Esophagus muscularis mucosa (tissue), 4 donors: ENCODE results near the gene TMEM255B.

Experiments
- EP300 ChIP-seq: sonication (generic); formaldehyde crosslinking; IDR thresholded peaks from one replicate; pipeline ENCODE4 v1.6.1; 2017; ENCODE audit warnings: antibody characterized with exemption
- POLR2AphosphoS5 ChIP-seq, 2 donors: sonication (generic); formaldehyde crosslinking; IDR thresholded peaks; one replicate each; pipeline ENCODE4 v1.6.1; 2017; ENCODE audit warnings: antibody characterized with exemption in 2 of 2
- TF ChIP-seq, protein P1 (sequence below), 3 experiments: fragments of 200-600 bp in 2 of 3; fragments of 450-650 bp in 1 of 3; sonication (generic) in 2 of 3; IDR thresholded peaks; one replicate each; pipeline ENCODE4 v1.5.1; 2017 to 2019; ENCODE audit warnings: antibody characterized with exemption in 3 of 3, mild to moderate bottlenecking in 2 of 3, moderate library complexity in 1 of 3

DNA sequence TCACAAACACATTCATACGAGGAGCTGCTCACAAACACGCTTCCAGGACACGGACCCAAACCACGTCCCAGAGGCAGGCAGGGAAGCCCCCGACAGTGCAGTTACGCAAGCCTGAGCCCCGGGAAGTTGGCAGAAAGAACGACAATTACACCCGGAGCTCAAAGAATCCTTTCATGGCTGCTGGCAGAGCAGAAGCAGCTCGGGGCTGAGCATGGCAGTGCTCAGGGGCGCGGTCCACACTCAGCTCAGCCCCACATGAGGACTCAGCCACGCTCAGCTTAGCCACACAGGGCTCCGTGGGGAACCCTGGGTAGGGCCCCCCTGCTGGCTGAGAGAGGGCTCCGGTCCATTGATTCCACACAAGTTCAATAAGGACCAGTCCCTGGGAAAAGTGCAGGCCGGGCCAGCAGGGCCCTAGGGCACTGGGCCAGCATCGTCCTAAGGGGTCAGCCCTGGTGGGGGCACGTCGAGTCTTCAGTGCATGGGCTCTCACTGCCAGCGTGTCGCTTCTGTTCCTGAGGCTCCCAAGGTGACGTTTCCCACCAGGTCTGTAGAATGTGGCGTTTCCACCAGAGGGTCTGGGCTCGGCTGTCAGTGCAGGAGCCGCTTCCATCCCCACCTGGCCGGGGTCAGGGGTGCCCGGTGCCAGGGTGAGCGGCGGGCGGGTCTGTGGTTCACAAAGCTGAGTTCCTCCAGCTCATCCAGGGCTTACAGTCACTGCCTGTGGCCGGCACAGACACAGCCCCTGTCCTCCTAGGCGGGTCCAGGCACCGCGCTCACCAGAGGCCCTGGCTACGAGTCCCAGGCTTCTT is 81.7 kb downstream of the TMEM255B start:
- TF ChIP-seq, protein P1, sequence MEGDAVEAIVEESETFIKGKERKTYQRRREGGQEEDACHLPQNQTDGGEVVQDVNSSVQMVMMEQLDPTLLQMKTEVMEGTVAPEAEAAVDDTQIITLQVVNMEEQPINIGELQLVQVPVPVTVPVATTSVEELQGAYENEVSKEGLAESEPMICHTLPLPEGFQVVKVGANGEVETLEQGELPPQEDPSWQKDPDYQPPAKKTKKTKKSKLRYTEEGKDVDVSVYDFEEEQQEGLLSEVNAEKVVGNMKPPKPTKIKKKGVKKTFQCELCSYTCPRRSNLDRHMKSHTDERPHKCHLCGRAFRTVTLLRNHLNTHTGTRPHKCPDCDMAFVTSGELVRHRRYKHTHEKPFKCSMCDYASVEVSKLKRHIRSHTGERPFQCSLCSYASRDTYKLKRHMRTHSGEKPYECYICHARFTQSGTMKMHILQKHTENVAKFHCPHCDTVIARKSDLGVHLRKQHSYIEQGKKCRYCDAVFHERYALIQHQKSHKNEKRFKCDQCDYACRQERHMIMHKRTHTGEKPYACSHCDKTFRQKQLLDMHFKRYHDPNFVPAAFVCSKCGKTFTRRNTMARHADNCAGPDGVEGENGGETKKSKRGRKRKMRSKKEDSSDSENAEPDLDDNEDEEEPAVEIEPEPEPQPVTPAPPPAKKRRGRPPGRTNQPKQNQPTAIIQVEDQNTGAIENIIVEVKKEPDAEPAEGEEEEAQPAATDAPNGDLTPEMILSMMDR (IDR thresholded peaks at IDR 0.05) = no peak
- no peak for TF ChIP-seq EP300
- TF ChIP-seq POLR2AphosphoS5 (IDR thresholded peaks at IDR 0.05) = peak in 1 of 2 donors; percentile 4
